HG02973 (cell line): ENCODE data around the gene KYNU.
A peak's percentile ranks its signal among the peaks of the same experiment; 100 is the strongest.
"Not testable (repeated sequence)": the region's sequence is repeated elsewhere in the genome, so short reads cannot be mapped to it uniquely, and the experiment has no call there.

Experiments used
- ATAC-seq: cut with Tn5 transposase; IDR thresholded peaks from one replicate; pipeline ENCODE4 v1.9.1; 2021; ENCODE audit warnings: moderate library complexity; ENCODE audit not compliant: unreplicated experiment

KYNU gene

GRCh38 chr2:142877216-142877838 is at the start of gene KYNU:
KYNU (plus strand) TSS chr2:142877664; CDS start chr2:142885368, 7,704 bp downstream.
- peak; percentile 61 for ATAC-seq

DNA sequence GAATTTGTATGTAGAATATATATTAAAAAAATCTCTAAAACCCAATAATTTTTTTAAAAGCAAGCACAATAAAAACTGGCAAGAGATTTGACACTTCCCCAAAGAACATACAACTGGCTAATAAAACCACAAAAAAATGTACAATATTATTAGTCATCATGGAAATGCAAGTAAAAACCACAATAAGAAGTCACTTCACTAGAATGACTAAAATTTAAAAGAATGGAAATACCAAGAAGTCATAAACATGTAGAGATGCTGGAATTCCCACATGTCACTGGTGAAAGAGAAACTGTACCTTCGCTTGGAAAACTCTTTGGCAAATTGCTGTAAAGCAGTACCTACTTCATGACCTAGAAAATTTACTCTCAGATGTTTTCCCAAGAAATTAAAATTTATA is 43.4 kb upstream of the KYNU start:
- no peak for ATAC-seq

DNA sequence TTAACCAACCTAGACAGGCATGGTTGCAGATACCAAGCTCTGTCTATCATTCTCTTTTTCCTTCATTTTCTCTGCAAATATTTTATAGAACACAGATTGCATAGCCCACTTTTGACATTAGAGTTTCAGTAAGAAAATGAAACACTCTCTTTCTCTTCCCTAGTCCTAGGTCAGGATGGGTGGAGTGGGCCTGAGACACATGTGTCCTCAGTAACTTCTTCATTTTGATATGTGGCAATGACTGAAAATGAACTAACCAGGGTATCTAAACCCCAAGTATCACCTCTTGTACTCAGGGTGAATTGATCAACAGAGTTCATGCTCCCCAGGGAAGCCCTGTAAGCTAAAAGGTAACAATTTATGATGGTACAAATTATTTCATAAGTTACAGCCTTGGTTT is 37.0 kb upstream of the KYNU start:
- ATAC-seq, result no peak

- ATAC-seq, result no peak
Measured at GRCh38 chr2:142841788-142842187, 35.7 kb upstream of the KYNU start.

GRCh38 chr2:142842369-142842768 is 35.1 kb upstream of the KYNU start:
- ATAC-seq, result no peak

GRCh38 chr2:142843731-142844130 is 33.7 kb upstream of the KYNU start:
- no peak for ATAC-seq

GRCh38 chr2:142848023-142848606 is 29.3 kb upstream of the KYNU start:
- no peak for ATAC-seq

GRCh38 chr2:142849820-142850219 is 27.6 kb upstream of the KYNU start:
- ATAC-seq, result no peak

GRCh38 chr2:142853912-142854311 is 23.6 kb upstream of the KYNU start:
- ATAC-seq, result no peak

GRCh38 chr2:142857256-142858164 is 20.0 kb upstream of the KYNU start:
- ATAC-seq, result no peak

GRCh38 chr2:142858961-142859360 is 18.5 kb upstream of the KYNU start:
- no peak for ATAC-seq

GRCh38 chr2:142862299-142862698 is 15.2 kb upstream of the KYNU start:
- ATAC-seq, result no peak

GRCh38 chr2:142862847-142863246 is 14.6 kb upstream of the KYNU start:
- no peak for ATAC-seq

DNA sequence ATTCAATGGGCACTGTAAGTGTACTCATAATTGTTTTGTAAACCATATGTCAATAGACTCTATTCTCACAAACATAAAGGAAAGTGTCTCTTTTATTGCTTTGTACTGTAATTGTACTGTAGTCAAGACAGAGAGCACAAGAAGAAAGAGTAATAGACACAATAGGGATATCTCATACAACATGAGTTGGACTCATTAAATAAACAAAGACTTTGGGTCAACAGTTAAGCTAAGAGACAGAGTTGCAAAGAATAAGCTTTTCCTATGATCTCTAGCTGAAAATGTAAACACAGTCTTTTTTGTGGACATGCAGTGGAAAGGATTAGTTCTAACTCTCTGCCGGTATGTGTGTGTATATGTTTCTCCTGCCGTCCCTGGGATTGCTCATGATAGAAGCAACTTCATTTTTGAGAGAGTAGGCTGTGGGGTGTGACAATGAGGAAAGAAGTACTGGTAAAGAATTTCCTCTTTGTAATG is 13.9 kb upstream of the KYNU start:
- ATAC-seq, result no peak

GRCh38 chr2:142864605-142865004 is 12.9 kb upstream of the KYNU start:
- ATAC-seq, result not testable (repeated sequence)

DNA sequence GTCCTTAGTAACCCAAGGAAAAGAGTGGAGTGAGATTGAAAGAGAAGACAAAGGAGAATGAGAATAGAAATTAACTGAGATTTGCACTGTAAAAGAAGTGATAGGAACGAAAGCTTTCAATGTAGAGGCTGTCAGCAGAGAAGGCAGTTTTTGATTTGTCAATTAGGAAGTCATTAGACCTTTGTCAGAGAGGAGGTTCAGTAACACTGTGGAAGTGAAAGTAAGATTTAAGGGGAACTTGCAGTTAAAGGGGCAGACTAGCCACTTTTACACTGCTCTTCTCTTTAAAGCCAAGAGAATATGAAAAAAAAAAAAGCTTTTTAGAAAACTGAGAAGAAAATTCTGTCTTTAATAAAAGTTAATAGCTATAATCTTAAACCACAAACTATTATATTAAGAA is 11.5 kb upstream of the KYNU start:
- peak; percentile 99 for ATAC-seq

GRCh38 chr2:142866426-142866825 is 11.0 kb upstream of the KYNU start:
- ATAC-seq, result peak; percentile 28

DNA sequence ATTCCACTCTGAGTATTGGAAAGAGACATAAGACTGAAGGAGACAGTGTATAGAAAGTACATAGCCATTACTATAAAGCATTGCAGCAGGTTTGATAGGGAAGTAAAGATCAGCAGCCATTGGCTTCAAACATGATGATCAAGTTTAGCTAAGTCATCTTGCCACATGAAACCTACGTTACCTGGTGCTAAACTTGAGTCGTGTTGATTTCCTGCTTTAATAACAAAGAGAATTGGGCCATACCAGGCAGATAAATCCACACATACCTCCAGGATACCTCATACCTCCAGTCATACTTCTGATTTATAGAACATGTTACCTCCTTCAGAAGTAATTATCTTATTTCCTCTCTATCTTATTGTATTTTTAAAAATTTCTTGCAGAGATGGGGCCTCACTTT is 10.3 kb upstream of the KYNU start:
- ATAC-seq, result no peak

GRCh38 chr2:142868229-142868762 is 9.2 kb upstream of the KYNU start:
- no peak for ATAC-seq

DNA sequence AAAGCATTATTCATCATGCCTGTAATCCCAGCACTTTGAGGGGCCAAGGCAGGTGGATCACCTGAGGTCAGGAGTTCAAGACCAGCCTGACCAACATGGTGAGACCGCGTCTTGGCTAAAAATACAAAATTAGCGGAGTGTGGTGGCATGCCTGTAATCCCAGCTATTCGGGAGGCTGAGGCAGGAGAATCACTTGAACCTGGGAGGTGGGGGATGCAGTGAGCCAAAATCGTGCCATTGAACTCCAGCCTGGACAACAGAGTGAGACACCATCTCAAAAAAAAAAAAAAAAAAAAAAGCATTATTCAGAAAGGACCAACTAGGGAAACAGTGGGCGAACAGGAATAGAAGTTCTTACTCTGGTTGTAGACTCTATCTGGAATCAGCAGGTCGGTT is 8.4 kb upstream of the KYNU start:
- not testable (repeated sequence) for ATAC-seq

DNA sequence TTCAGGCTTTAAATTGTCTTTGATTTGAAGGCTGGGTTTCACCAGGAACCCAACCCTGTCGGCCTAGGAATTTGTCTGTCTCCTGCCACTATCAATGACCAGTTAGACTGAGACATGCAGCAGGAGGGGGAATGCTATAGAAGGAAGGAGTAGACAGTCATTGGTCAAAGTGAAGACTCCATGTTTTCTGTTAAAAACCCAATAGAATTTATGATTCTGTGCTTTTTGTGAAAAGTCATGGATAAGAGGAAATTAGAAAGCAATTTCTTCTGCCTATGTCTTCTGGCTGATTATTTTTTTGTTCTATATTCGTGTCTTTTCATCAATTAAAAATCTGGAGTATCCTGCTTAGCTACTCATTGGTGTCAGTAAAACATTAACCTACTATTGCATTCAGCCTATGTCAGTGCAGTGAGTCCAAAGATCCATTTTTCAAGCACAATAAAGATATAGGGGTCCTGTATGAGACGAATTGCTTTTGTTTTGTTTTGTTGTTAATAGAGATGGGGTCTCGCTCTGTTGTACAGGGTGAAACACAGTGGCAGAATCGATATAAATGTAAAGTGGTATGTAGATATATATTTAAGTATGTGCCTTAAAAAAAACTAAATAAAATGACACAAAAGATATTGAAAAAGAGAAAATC is 7.9 kb upstream of the KYNU start:
- ATAC-seq, result no peak
